ENCODE results near the gene PPAN.

Gene PPAN

GRCh38 chr19:10142701-10143375, 36.7 kb downstream of the PPAN start:
- DNase-seq, result peak; percentile 79

- peak; percentile 14 for DNase-seq
Observed at GRCh38 chr19:10143681-10144080, 37.5 kb downstream of the PPAN start.

- no peak for DNase-seq
Observed at GRCh38 chr19:10144361-10144760, 38.2 kb downstream of the PPAN start.

GRCh38 chr19:10145031-10145430, 38.9 kb downstream of the PPAN start:
- DNase-seq, result no peak

- DNase-seq, result no peak
Observed at GRCh38 chr19:10146142-10146541, 40.0 kb downstream of the PPAN start.

GRCh38 chr19:10149427-10149826, 43.3 kb downstream of the PPAN start:
- DNase-seq, result no peak

GRCh38 chr19:10151521-10151920, 45.4 kb downstream of the PPAN start:
- DNase-seq, result no peak

- no peak for DNase-seq
Observed at GRCh38 chr19:10152100-10152499, 45.9 kb downstream of the PPAN start.

GRCh38 chr19:10155839-10156238, 49.7 kb downstream of the PPAN start:
- no peak for DNase-seq

- DNase-seq, result no peak
Observed at GRCh38 chr19:10158071-10158470, 51.9 kb downstream of the PPAN start.

- DNase-seq, result no peak
Observed at GRCh38 chr19:10158485-10158884, 52.3 kb downstream of the PPAN start.

- no peak for DNase-seq
Observed at GRCh38 chr19:10159610-10160009, 53.4 kb downstream of the PPAN start.

Data from central memory CD4-positive, alpha-beta T cell (primary cell).